Esophagus (tissue), 2 donors: ENCODE results near the gene SUPT16H. TPM values are rescaled to one million over a fixed set of nuclear protein-coding genes. Genes with fewer than 3 reads are reported as not detected.
A peak's percentile ranks its signal among the peaks of the same experiment; 100 is the strongest.
"Not testable (repeated sequence)": the region's sequence is repeated elsewhere in the genome, so short reads cannot be mapped to it uniquely, and the experiment has no call there.

Experiments used
- H3K27ac ChIP-seq, 2 donors: one replicate each; pipeline ENCODE4 v1.5.1; 2013; ENCODE audit warnings: low read depth in 2 of 2, mild to moderate bottlenecking in 2 of 2, inconsistent platforms in 1 of 2, low read length in 1 of 2, moderate library complexity in 1 of 2
- H3K27me3 ChIP-seq, 2 donors: one replicate each; pipeline ENCODE4 v1.6.1; 2013; ENCODE audit warnings: low read length in 2 of 2, control low read depth in 1 of 2, mild to moderate bottlenecking in 1 of 2; ENCODE audit not compliant: insufficient read depth in 2 of 2, control insufficient read depth in 1 of 2
- H3K36me3 ChIP-seq, 2 donors: one replicate each; pipeline ENCODE4 v1.6.1; 2013; ENCODE audit warnings: low read length in 1 of 2; ENCODE audit not compliant: control insufficient read depth in 2 of 2, insufficient read depth in 2 of 2
- H3K4me1 ChIP-seq, 2 donors: one replicate each; pipeline ENCODE4 v1.6.1; 2013; ENCODE audit warnings: low read length in 1 of 2; ENCODE audit not compliant: control insufficient read depth in 2 of 2, insufficient read depth in 2 of 2
- H3K4me3 ChIP-seq, 2 donors: one replicate each; pipeline ENCODE4 v1.5.1; 2013; ENCODE audit warnings: low read length in 2 of 2, mild to moderate bottlenecking in 2 of 2, low read depth in 1 of 2, moderate library complexity in 1 of 2
- H3K9me3 ChIP-seq, 2 donors: one replicate each; pipeline ENCODE4 v1.6.1; 2013; ENCODE audit warnings: mild to moderate bottlenecking in 2 of 2, low read depth in 1 of 2, low read length in 1 of 2, moderate library complexity in 1 of 2; ENCODE audit not compliant: control insufficient read depth in 2 of 2, insufficient read depth in 1 of 2
- WGBS, 2 donors: extraction: QIAGEN DNeasy Blood & Tissue Kit; methylation state at CpG; one replicate each; pipeline ENCODE4 v1.1.7; 2013; 5-methylcytosine and 5-hydroxymethylcytosine counted together
- polyA plus RNA-seq, 2 donors: library from polyadenylated mRNA; stranded (reverse); fragments of 200-250 nt; gene quantifications; one replicate each; pipeline ENCODE4 v1.2.3, GENCODE V29; 2013
- donor health status: healthy with polysubstance abuse.
- donor health status: Bipolar disorder and iron deficiency.

SUPT16H gene
- polyA plus RNA-seq, 2 donors = 29.2 to 39.4 TPM

DNA sequence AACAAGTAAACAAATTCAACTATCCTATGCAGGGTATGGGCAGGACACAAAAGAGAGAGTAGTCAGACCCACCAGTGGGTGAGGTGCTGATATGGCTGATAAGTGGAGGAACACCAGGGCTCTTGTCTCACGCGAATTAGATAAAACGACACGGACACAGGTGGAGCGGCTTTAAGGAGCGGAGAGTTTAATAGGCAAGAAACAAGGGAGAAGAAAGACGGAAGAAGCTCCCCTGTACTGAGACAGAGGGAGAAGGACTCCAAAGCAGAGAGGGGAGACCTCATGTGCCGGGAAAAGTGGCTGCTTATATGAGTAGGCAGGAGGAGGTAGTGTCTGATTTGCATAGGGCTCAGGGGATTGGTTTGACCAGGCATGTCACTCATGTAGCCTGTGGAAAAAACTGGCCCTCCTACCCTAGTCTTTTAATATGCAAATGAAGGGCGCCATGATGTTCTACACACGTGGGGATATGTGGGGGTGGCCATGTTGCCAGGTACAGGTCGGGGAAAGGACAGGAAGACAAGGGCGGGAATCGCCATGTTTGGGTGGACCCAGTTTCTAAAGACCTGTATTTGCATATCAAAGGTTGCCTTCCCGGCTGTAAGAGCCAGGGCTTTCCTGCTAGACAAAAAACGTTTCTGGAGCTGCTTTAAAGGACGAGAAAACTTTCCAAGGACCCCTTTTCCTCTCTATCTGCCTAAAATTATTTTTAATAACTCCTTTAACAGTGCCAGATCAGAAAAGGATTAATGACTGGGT, 75.2 kb downstream of the SUPT16H start:
- H3K4me1 ChIP-seq = no peaks in the 10 kb centered on the region
- peak overlapping the region; percentile 20 to 33 for H3K4me3 ChIP-seq
- H3K36me3 ChIP-seq = no peaks in the 10 kb centered on the region
- H3K27me3 ChIP-seq = no peaks in the 10 kb centered on the region
- 3 to 4% methylated on average over 16 of the region's 16 CpGs for WGBS, 2 donors
- no peaks in the 10 kb centered on the region for H3K9me3 ChIP-seq
- peak overlapping the region; percentile 74 to 80 for H3K27ac ChIP-seq

DNA sequence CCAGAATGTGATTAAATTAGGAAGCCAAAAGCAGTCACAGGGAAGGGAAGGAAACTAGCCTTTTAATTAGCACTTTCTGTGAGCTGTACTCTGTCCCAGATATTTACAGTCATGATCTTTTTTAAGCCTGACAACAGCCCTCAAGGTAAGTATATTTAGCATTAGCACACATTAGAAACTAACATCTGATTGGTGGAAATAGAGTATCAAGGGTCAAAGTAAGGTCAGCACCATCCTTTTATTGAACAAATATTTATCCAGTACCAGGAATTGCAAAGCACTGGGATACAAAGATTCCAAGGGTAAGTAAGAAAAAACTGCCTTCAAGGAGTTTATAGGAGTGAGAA, 75.7 kb downstream of the SUPT16H start:
- no peaks in the 10 kb centered on the region for H3K9me3 ChIP-seq

DNA sequence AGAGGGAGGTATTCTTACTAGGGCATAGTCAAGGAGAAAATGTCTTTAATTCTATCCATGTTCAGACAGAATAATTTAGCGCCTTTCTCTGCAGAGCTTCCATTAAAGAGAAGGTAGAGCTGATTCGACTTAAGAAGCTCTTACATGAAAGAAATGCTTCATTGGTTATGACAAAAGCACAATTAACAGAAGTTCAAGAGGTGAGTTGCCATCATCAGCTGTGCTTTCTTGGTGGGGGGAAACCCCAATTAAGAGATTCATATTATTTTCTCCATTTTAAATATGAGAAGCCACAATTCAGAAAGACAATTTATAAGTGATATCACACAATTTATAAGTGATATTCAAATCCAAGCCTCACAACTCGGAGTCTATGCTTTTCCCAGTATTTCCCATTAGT, 76.2 kb downstream of the SUPT16H start:
- no peaks in the 10 kb centered on the region for H3K36me3 ChIP-seq
- no peaks in the 10 kb centered on the region for H3K9me3 ChIP-seq
- H3K4me1 ChIP-seq = no peaks in the 10 kb centered on the region
- 76 to 86% methylated on average over 3 of the region's 3 CpGs for WGBS, 2 donors
- no peaks in the 10 kb centered on the region for H3K27me3 ChIP-seq
- no peak overlapping the region for H3K4me3 ChIP-seq
- no peak overlapping the region for H3K27ac ChIP-seq

More for the DNA sequence above, 75.7 kb downstream of the SUPT16H start:
- Histone ChIP-seq H3K27ac (peak overlapping the region; percentile 74 to 80), H3K27me3 (no peaks in the 10 kb centered on the region), H3K36me3 (no peaks in the 10 kb centered on the region), H3K4me1 (no peaks in the 10 kb centered on the region), H3K4me3 (peak overlapping the region in 1 of 2 donors; percentile 33)

- 92 to 94% methylated on average over 2 of the region's 2 CpGs for WGBS, 2 donors
- H3K4me3 ChIP-seq, H3K4me1 ChIP-seq, H3K27ac ChIP-seq, H3K36me3 ChIP-seq, H3K27me3 ChIP-seq, H3K9me3 ChIP-seq: not testable (repeated sequence)
Observed at GRCh38 chr14:21302836-21303140, 81.0 kb downstream of the SUPT16H start.

DNA sequence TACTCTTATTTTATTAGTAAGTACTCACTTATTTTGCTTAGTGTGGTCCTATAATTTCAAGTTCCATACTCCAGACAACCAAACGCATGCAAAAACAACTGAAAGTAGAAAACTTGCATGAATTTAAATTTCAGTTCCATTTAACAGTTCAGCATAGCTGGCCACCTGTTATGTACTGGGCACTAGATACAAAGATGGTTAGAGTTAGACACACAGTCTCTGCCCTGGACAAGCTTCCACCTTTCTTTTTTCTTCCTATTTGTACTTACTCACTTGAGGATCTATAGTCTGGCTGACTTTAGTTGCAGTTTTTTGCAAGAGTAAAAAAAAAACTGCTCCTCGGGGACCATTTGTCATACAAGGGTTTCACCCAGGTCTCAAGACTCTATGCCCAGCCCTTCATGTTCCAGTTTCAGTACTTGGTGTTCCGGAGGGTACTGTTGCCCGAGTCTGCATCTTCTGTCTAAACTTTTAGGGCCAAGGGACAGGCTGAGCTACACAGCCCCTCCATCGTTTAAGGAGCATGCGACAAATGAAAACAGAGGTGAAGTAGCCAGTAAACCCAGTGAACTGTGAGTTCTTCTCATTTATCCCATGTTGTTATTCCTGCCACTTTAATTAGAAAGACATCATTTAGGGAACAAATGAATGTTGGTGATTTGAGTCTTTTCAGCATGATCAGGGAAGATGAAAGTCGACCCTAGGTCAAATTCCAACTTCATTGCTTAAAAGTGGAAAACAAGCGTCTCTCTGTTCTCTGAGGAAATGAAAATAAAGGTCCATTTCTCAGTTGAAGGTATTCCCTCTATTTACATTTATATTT, 81.6 kb downstream of the SUPT16H start:
- WGBS, 2 donors = 78 to 79% methylated on average over 8 of the region's 8 CpGs

More for the DNA sequence above, 81.6 kb downstream of the SUPT16H start:
- no peaks in the 10 kb centered on the region for H3K36me3 ChIP-seq
- H3K4me1 ChIP-seq = peaks cover 0 to 4% of the 10 kb centered on the region in 2 donors
- no peak overlapping the region for H3K4me3 ChIP-seq
- H3K27ac ChIP-seq = no peak overlapping the region
- H3K9me3 ChIP-seq = no peaks in the 10 kb centered on the region
- H3K27me3 ChIP-seq = peaks cover 0 to 3% of the 10 kb centered on the region in 2 donors

Other genes with a start within 250 kb of the SUPT16H start
- gene OR5AU1, start 228.0 kb downstream of the SUPT16H start, polyA plus RNA-seq = not detected
- gene HNRNPC, start 114.6 kb downstream of the SUPT16H start, polyA plus RNA-seq = 100 to 1,000 TPM; 431 to 699 TPM
- under 1 TPM; 0.11 to 0.14 TPM for gene RPGRIP1, start 103.9 kb downstream of the SUPT16H start, polyA plus RNA-seq
- gene CHD8, start 72.1 kb upstream of the SUPT16H start, polyA plus RNA-seq = 10 to 100 TPM; 22.4 to 27.2 TPM
- gene RAB2B, start 92.9 kb upstream of the SUPT16H start, polyA plus RNA-seq = 1 to 10 TPM; 6.8 to 7.0 TPM
- gene TOX4, start 93.2 kb upstream of the SUPT16H start, polyA plus RNA-seq = 10 to 100 TPM; 16.6 to 36.0 TPM
- gene METTL3, start 127.3 kb upstream of the SUPT16H start, polyA plus RNA-seq = 10 to 100 TPM; 26.0 to 34.6 TPM
- 1 to 10 TPM in 1 of 2 donors, under 1 TPM in 1; 0.98 to 1.8 TPM for gene SALL2, start 142.3 kb upstream of the SUPT16H start, polyA plus RNA-seq
- not detected for gene OR10G3, start 196.1 kb upstream of the SUPT16H start, polyA plus RNA-seq